Stimulated activated naive B cell treated with anti-CD40 and anti-IgM and Interleukin-4, amounts not matched to agents 10 μg/mL and 1 μg/mL and 100 μg/mL, for 72 hours (primary cell): ENCODE results near the gene PNPO.
A peak's percentile ranks its signal among the peaks of the same experiment; 100 is the strongest.

ENCODE experiments used
- ATAC-seq, 2 donors: fragments of 150-1000 bp; cut with Tn5 transposase; replicated peaks; 2 replicates each; pipeline ENCODE4 v1.10.0; 2021; ENCODE audit warnings: moderate library complexity in 1 of 2
- DNase-seq: peaks from one replicate; pipeline ENCODE4 v3.0.0; 2021
- H3K27ac Mint-ChIP-seq: one replicate; pipeline ENCODE4 v1.8.0; 2022; ENCODE audit warnings: mild to moderate bottlenecking, mixed read lengths
- H3K27me3 Mint-ChIP-seq, 2 donors: one replicate each; pipeline ENCODE4 v1.8.0; 2022; ENCODE audit warnings: mixed read lengths in 2 of 2
- H3K36me3 Mint-ChIP-seq, 2 donors: one replicate each; pipeline ENCODE4 v1.8.0; 2022; ENCODE audit warnings: mixed read lengths in 2 of 2, mild to moderate bottlenecking in 1 of 2
- H3K4me1 Mint-ChIP-seq, 2 donors: one replicate each; pipeline ENCODE4 v1.8.0; 2022; ENCODE audit warnings: mixed read lengths in 2 of 2, mild to moderate bottlenecking in 1 of 2
- H3K4me3 Mint-ChIP-seq, 2 donors: one replicate each; pipeline ENCODE4 v1.8.0; 2022; ENCODE audit warnings: mild to moderate bottlenecking in 2 of 2, mixed read lengths in 2 of 2, moderate library complexity in 1 of 2
- H3K9me3 Mint-ChIP-seq, 2 donors: one replicate each; pipeline ENCODE4 v1.8.0; 2022; ENCODE audit warnings: mixed read lengths in 2 of 2, mild to moderate bottlenecking in 1 of 2

The PNPO gene

DNA sequence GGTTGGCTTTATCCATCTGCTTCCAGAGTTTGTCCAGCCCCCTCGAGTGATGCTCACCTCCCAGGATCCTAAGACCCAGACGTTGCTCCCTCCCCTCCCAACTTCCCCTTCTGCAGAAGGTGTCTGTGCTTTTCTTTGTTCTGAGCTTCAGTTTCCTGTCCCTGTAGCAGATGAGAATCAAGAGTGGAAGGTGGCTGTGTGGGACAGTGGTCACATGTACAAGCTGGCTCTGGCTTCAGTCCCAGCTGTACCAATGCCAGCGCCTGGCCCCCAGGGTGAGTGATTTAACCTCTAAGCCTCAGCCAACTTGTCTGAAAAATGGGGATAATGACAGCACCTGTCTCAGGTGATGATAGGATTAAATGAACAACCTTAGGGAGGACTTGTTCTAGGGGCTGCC is 8.6 kb downstream of the PNPO start:
- Mint-ChIP-seq H3K9me3 (no peaks in the 10 kb centered on the region), H3K27me3 (no peaks in the 10 kb centered on the region), H3K36me3 (peaks cover 35 to 68% of the 10 kb centered on the region in 2 donors), H3K4me3 (no peak overlapping the region), H3K4me1 (peaks cover 35 to 51% of the 10 kb centered on the region in 2 donors), H3K27ac (no peak overlapping the region)
- DNase-seq (no peak), ATAC-seq (peak; percentile 28 to 39)

DNA sequence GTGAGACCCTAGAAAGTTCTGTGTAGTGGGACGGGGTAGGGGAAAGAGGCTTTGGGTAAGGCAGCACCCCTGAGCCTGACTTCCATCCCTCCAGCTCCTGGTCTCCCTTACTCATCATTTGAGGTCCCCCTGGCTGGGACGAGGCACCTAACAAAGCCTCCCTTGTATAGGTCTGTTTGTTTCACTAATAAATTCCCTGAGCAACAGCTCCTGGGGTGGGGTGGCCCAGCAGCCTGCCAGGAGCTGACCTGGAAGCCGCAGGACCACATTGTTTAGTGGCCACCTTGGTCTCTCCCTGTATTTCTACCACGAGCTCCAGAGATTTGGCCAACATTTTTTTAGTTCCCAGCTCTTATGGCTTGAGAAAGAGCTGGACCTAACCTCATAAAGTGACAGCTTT is 9.1 kb downstream of the PNPO start:
- H3K27me3 Mint-ChIP-seq, result no peaks in the 10 kb centered on the region
- peaks cover 30 to 46% of the 10 kb centered on the region in 2 donors for H3K4me1 Mint-ChIP-seq

DNA sequence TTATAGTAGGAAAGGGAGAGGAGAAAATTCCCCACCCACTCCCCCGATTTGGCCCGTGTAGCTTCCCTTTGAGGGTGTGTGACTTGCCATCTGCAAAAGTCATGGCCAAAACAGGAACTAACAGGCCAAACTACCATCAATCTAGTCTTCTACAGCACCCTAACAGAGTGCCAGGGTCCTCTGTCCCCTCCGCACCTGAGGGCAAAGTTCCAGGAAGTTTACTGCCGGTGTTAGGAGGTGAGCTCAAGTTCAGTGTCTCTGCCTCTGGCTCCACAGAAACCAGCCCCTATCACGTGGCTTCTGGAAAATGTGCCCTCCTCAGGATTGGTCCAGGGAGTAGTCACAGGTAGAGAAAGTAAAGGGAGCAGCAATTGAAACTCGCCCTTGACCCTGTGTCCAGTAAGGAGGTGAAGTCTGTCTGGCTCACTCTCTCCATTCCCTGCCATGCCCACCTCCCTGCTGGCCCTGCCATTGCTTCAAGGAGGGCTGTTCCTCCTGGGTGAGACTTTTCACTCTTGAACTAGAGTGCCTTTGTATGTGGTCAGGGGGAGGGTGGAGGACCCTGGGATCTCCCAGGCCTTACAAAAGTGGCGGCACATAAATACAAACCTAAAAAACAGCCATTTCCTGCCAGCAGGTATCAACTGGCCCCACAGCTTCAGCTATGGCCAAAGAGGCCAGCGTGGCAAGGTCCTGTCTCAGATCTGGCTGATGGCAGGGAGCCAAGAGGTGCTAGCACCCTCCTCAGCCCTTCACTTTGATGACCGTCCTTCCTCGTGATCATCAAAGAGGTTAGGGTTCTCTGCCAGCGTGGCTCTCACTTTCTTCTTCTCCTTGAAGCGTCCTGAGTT is 11.0 kb downstream of the PNPO start:
- Mint-ChIP-seq H3K9me3 (no peaks in the 10 kb centered on the region), H3K4me3 (no peak overlapping the region), H3K36me3 (peaks cover 25 to 44% of the 10 kb centered on the region in 2 donors), H3K27ac (no peak overlapping the region), H3K27me3 (no peaks in the 10 kb centered on the region), H3K4me1 (peaks cover 22 to 29% of the 10 kb centered on the region in 2 donors)
- no peak for DNase-seq
- ATAC-seq, result no peak

More for the DNA sequence above, 9.1 kb downstream of the PNPO start:
- Mint-ChIP-seq H3K9me3 (no peaks in the 10 kb centered on the region), H3K27ac (no peak overlapping the region), H3K4me3 (no peak overlapping the region), H3K36me3 (peaks cover 34 to 63% of the 10 kb centered on the region in 2 donors)
- DNase-seq (no peak), ATAC-seq (no peak)

DNA sequence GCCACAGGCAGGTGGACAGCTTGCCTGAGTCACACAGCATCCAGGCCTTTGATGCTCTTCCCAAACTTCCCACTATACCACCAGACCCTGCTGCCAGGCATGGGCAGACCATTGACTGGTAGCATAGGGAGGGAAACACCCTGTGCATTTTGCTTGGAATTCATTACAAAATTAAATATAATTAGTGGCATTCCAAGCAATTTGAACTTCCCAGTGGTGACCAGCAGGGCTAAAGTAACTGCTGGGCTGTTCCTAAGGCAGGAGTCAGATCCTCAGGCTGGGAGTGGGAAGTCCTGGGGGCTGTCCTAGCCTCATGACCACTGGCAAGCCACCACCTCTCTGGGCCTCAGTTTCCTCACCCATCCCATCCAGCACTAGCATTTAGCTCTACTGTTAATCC is 12.5 kb downstream of the PNPO start:
- peaks cover 25 to 33% of the 10 kb centered on the region in 2 donors for H3K36me3 Mint-ChIP-seq
- no peak overlapping the region for H3K27ac Mint-ChIP-seq
- no peaks in the 10 kb centered on the region for H3K9me3 Mint-ChIP-seq
- H3K4me1 Mint-ChIP-seq, result peaks cover 18 to 23% of the 10 kb centered on the region in 2 donors
- no peak for ATAC-seq
- H3K27me3 Mint-ChIP-seq, result no peaks in the 10 kb centered on the region
- DNase-seq, result no peak
- H3K4me3 Mint-ChIP-seq, result no peak overlapping the region

DNA sequence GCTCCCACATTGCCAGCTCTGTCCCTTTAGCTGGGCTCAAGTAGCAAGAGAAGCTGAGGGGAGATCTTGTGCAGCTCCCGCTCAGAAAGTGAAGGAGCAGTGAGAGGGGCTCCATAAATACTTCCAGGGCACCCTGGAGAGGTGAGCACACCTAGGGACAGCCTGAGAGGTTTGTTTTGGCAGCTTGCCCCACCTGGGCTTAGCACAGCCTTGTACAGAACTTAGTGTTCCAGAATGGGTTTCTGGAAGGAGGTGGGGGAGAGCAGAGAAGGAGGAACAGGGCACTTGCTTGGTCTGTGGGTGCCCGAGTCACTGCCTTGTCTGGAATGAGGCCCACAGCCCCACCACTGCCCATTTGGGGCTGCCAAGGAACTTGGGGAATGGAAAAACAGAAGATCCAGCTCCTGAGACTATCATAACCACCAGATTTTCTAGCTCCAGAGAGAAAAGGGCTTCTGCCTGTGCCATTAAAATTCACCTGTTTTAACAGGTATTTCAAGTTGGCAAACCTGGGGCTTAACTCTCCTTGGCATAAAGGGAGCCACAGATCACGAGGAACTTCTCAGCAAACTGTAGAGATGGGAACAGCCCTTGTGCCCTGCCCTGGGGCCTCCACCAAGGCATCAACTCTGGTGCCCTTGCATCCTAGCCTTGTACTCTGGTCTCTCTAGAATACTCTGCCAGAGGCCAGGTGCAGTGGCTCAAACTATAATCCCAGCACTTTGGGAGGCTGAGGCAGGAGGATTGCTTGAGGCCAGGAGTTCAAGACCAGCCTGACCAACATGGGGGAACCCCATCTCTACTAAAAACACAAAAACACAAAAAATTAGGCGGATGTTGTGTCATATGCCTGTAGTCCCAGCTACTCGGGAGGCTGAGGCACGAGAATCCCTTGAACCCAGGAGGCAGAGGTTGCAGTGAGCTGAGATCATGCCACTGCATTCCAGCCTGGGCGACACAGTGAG is 14.4 kb downstream of the PNPO start:
- H3K27ac Mint-ChIP-seq, result no peak overlapping the region
- peaks cover 6 to 10% of the 10 kb centered on the region in 2 donors for H3K4me1 Mint-ChIP-seq
- H3K9me3 Mint-ChIP-seq, result no peaks in the 10 kb centered on the region
- ATAC-seq (no peak), DNase-seq (no peak)
- H3K4me3 Mint-ChIP-seq, result no peak overlapping the region
- no peaks in the 10 kb centered on the region for H3K27me3 Mint-ChIP-seq
- H3K36me3 Mint-ChIP-seq, result peaks cover 18 to 23% of the 10 kb centered on the region in 2 donors

DNA sequence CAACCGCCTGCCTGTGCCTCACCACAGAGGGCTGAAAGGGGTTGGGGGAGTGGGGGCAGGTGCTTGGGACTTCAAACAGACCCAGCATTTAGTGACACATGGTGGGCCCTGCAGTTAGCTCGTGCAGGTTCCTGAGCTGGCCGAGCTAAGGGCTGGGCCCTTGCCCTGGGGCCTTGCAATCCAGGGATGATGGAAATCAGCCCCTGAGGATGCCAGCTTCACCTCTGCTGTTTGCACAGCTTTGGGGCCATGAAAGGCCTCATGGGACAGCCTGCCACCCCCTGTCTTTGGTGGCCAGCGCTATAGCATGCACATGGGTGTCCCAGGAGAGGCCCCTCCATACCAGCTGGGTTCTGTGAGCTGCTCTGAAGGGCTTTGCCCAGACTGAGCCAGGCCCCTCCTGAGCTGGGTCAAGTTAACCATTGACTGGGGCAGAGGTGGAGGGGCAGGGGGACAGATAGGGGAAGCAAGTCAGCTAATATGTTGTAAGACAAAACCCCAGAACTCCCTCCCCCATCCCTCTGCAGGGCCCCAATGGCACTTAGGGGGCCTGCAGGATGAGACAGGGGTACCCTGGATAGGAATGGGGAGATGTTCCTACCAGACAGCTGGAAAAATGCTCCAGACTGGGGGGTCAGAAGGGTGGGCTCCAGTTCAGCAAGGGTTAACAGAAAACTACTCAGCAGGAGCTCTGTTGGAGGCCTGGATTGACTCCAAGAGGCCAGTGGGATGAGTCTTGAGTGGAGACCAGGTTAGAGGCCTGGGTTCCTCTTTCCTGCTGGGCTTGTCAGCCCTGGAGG is 15.6 kb downstream of the PNPO start:
- Mint-ChIP-seq H3K9me3 (no peaks in the 10 kb centered on the region), H3K27ac (no peak overlapping the region), H3K27me3 (no peaks in the 10 kb centered on the region), H3K36me3 (peaks cover 15 to 23% of the 10 kb centered on the region in 2 donors), H3K4me1 (peaks cover 5% of the 10 kb centered on the region in 2 donors), H3K4me3 (no peak overlapping the region)
- no peak for DNase-seq
- no peak for ATAC-seq

DNA sequence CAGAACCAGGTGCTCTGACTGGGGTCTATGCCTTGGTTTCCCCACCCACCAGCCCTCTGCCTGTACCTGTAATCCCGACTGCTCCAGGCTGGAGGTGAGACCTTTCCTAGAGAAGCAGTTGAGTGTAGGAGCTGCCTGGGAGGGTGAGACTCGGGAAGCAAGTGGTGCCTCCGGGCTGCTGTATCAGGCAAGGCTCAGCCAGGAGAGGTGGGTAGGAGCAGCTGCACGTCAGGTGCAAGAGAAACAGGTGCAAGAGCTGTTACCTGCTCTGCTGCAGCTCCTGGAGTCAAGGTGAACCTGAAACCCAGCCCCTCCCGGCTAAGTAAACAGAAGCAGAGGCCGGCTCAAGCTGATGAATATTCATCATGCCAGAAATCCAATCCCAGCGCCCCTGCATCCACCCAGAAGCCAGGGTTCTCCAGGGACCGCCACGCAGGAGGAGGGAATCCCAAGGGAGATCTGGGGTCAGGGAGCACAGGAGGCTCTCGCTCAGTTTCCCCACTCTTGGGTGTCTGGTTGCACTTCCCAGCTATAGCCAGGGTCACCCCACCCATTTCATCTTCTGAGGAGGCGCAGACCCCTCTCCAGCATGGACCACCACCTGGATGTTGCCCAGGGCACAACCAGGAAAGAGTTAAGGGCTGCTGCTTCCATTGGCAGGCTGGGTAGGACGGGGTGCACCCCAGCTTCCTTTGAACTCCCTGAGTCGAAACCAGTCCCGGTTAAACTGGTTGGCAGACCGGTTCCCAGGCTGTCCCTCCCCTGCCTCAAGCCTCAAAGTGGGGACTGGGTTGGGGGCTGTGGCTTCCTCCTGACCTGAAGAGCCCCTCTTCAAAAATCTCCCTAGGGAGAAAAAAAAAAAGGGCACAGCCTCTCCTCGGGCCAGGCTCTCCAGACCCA is 16.5 kb downstream of the PNPO start, which contains the start of gene PRR15L:
Gene PRR15L (minus strand): TSS at position 293 of the 900 bp plus-strand sequence. CDS start 4,649 bp downstream, outside the sequence.
- peaks cover 7 to 17% of the 10 kb centered on the region in 2 donors for H3K36me3 Mint-ChIP-seq
- H3K4me1 Mint-ChIP-seq, result no peaks in the 10 kb centered on the region
- H3K27me3 Mint-ChIP-seq, result no peaks in the 10 kb centered on the region
- no peak for DNase-seq
- H3K4me3 Mint-ChIP-seq, result no peak within 1 kb of the TSS
- no peak for ATAC-seq
- no peaks in the 10 kb centered on the region for H3K9me3 Mint-ChIP-seq
- no peak within 1 kb of the TSS for H3K27ac Mint-ChIP-seq

DNA sequence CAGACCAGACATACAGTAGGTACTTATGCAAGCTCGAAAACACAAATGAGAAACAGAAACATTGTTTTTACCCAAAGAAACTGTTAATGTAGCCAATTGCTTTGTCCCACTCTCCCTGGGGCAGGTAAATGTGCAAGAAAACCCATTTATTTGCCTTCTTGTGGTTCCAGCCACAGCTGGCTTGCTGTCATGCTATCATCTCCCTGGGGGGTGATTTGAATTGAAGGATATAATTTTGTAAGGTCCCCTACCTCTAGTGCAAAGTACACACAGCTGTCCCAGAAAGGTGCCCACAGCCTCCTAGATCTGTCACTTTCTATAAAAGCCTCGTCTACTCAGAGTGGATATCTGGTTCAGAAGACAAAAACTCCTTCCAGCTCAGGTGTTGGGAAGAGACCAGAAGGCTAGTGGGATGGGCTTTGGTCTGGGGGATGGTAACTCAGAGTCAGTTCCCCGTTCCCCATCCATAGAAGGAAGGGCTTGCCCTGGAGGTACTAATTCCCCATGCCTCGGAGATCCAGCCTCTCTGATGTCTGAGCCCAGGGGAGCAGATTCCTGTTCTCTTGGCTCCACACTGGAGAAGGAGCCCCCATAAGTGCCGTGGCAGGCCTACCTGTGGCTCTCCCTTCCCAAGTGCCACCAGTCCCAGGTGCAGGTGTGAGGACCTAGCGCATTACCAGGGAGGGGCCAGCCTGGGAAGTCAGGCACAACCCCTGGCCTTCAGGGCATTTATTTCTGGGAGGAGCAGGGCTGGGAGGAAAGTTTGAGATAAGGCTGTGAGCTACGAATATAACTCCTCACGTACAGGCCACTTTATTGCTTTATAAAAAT is 18.7 kb downstream of the PNPO start:
- DNase-seq (no peak), ATAC-seq (no peak)
- no peak overlapping the region for H3K4me3 Mint-ChIP-seq
- H3K4me1 Mint-ChIP-seq, result no peaks in the 10 kb centered on the region
- H3K27ac Mint-ChIP-seq, result no peak overlapping the region
- H3K9me3 Mint-ChIP-seq, result no peaks in the 10 kb centered on the region
- no peaks in the 10 kb centered on the region for H3K27me3 Mint-ChIP-seq
- H3K36me3 Mint-ChIP-seq, result peaks cover 0 to 4% of the 10 kb centered on the region in 2 donors

DNA sequence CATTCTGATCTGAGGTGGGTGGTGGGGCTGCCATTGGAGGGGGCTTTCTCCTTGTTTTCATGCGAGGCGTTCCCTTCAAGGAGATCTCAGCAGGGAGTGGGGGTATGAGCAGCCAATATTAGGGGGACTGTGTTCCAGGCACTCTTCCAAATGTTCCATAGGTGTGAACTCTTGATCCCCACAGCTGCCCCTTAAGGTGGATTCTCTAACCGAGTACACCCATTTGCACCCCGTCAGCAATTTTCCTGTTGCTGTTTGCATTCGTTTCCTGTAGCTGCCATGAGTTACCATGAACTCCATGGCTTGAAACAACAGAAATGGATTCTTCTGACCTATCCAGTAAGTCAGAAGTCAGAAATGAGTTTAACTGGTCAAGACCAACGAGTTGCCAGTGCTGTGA is 20.0 kb downstream of the PNPO start:
- Mint-ChIP-seq H3K36me3 (peaks cover 0 to 2% of the 10 kb centered on the region in 2 donors), H3K27me3 (no peaks in the 10 kb centered on the region), H3K9me3 (no peaks in the 10 kb centered on the region), H3K4me1 (no peaks in the 10 kb centered on the region), H3K27ac (no peak overlapping the region), H3K4me3 (no peak overlapping the region)
- ATAC-seq (no peak), DNase-seq (no peak)

DNA sequence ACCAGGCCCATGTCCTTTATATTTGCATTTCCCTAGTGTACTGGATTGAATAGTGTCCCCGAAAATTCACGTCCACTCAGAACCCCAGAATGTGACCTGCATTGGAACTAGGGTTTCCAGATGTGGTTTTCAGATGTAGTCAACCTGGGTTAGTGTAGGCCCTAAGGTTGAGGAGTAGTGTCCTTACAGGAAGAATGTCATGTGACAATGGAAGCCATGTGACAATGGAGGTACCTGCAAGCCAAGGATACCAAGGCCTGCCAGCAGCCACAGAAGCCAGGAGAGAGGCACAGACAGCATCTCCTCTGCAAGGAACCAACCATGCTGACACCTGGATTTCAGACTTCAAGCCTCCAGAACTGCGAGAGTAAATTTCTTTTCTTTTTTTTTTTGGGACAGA is 21.5 kb downstream of the PNPO start:
- H3K36me3 Mint-ChIP-seq, result peaks cover 0 to 2% of the 10 kb centered on the region in 2 donors
- H3K27ac Mint-ChIP-seq, result no peak overlapping the region
- no peak overlapping the region for H3K4me3 Mint-ChIP-seq
- no peak for ATAC-seq
- H3K27me3 Mint-ChIP-seq, result no peaks in the 10 kb centered on the region
- DNase-seq, result no peak
- H3K4me1 Mint-ChIP-seq, result no peaks in the 10 kb centered on the region
- H3K9me3 Mint-ChIP-seq, result no peaks in the 10 kb centered on the region

DNA sequence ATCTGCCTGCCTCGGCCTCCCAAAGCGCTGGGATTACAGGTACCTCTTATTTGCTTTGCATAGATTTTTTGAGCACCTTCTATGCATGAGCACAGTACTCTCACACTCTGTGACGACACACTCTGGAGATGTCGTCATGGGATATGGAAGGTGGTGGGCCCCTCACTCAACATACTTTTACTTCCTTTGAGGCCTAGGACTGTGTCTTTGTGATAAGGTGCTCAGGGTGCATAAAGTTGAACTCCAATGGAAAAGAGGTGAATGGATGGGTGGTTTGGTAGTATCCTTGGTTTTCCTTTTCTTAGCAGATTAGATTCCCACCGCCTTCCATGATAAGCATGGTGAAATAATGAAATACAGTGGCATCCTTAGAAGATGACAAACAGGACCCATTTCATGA is 23.5 kb downstream of the PNPO start:
- Mint-ChIP-seq H3K27ac (no peak overlapping the region), H3K4me3 (no peak overlapping the region), H3K27me3 (no peaks in the 10 kb centered on the region), H3K9me3 (no peaks in the 10 kb centered on the region), H3K36me3 (no peaks in the 10 kb centered on the region), H3K4me1 (peaks cover 3 to 4% of the 10 kb centered on the region in 2 donors)
- ATAC-seq, result no peak
- DNase-seq, result no peak

DNA sequence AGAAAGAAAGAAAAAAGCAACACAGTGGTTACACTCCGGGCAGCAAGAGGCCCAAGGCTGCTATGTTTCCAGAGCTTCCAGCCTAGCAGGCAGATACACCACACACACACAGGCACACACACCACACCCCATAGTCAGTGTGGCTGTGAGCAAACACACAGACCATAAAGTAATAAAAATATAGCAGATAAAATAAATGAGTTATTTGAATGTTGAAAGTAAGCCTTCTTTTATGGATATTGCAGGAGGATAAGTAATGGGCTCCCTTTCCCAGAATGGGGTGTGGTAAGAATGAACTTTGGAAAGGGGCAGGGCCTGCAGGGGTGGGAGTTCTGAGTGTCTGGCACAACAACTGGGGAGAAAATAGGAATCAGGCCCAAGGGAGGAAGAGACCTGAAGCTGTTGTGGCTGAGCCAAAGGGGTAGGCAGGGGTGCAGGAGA is 24.7 kb downstream of the PNPO start:
- Mint-ChIP-seq H3K27ac (no peak overlapping the region), H3K4me3 (no peak overlapping the region), H3K36me3 (no peaks in the 10 kb centered on the region), H3K4me1 (peaks cover 10 to 12% of the 10 kb centered on the region in 2 donors), H3K9me3 (no peaks in the 10 kb centered on the region), H3K27me3 (no peaks in the 10 kb centered on the region)
- DNase-seq (no peak), ATAC-seq (no peak)
